Gastrocnemius medialis (tissue), 4 donors: ENCODE results near the gene BICD1. TPM values are rescaled to one million over a fixed set of nuclear protein-coding genes. Genes with fewer than 3 reads are reported as not detected.

ENCODE experiments used
- ATAC-seq, 2 donors: fragments of 150-250 bp; one replicate each; pipeline ENCODE4 v1.9.1; 2016
- DNase-seq, 2 donors: peaks; one replicate each; pipeline ENCODE4 v3.0.0-alpha.2; 2019
- H3K27ac ChIP-seq, 4 donors: fragments of 200-600 bp; sonication (generic); 1 replicate in 1 of 4; 2 replicates in 3 of 4; pipeline ENCODE4 v1.5.1; 2016 to 2018; ENCODE audit warnings: mild to moderate bottlenecking in 2 of 4, moderate library complexity in 1 of 4
- H3K27me3 ChIP-seq, 3 donors: fragments of 200-600 bp; sonication (generic) in 2 of 3; 1 replicate in 1 of 3; 2 replicates in 2 of 3; pipeline versions ENCODE4 v1.5.1 to v1.6.0; 2016 to 2019; ENCODE audit warnings: mild to moderate bottlenecking in 1 of 3, moderate library complexity in 1 of 3
- H3K36me3 ChIP-seq, 2 donors: fragments of 200-600 bp; sonication (generic) in 1 of 2; one replicate each; pipeline ENCODE4 v1.5.1; 2017 to 2018
- H3K4me1 ChIP-seq, 2 donors: fragments of 200-600 bp; sonication (generic) in 1 of 2; one replicate each; pipeline ENCODE4 v1.5.1; 2016 to 2017; ENCODE audit warnings: mild to moderate bottlenecking in 2 of 2
- H3K4me3 ChIP-seq, 4 donors: fragments of 200-600 bp; sonication (generic) in 3 of 4; 1 replicate in 1 of 4; 2 replicates in 3 of 4; pipeline ENCODE4 v1.5.1; 2016 to 2019; ENCODE audit warnings: mild to moderate bottlenecking in 2 of 4
- H3K9me3 ChIP-seq, 3 donors: fragments of 200-600 bp; sonication (generic) in 2 of 3; 1 replicate in 1 of 3; 2 replicates in 2 of 3; pipeline ENCODE4 v1.5.1; 2016 to 2019
- POLR2A ChIP-seq, 2 donors: fragments of 450-650 bp; IDR thresholded peaks; one replicate each; pipeline ENCODE4 v1.6.1; 2017; ENCODE audit warnings: antibody characterized with exemption in 2 of 2, mild to moderate bottlenecking in 2 of 2, moderate library complexity in 2 of 2
- in situ Hi-C, 4 donors: fragments of 200-750 bp; cut with MboI; loops; one replicate each; pipeline versions ENCODE4 v1.15.0 to v1.8.0; 2017; ENCODE audit warnings: low sequenced_read_pairs in 4 of 4
- intact Hi-C: fragments of 100-400 bp; cut with DNase I; formaldehyde crosslinking; loops from one replicate; pipeline ENCODE4 v1.15.1; 2023; ENCODE audit warnings: low total_unique reads
- total RNA-seq, 4 donors: library from RNA; depleted of rRNA; stranded (reverse); fragments of >200 nt; gene quantifications; one replicate each; pipeline versions ENCODE4 v1.1.0 to v1.2.3, GENCODE V29; 2016
- TF ChIP-seq, protein P1 (sequence below), 5 experiments: fragments of 450-650 bp in 3 of 5; fragments of 200-600 bp in 2 of 5; sonication (generic) in 2 of 5; IDR thresholded peaks in 4 of 5; conservative IDR thresholded peaks in 1 of 5; 1 replicate in 4 of 5; 2 replicates in 1 of 5; pipeline ENCODE4 v1.5.1; 2016 to 2019; ENCODE audit warnings: antibody characterized with exemption in 5 of 5, mild to moderate bottlenecking in 3 of 5, moderate library complexity in 3 of 5

The BICD1 gene
- total RNA-seq, 4 donors from 2014 or later: 1.4 to 2.3 (median 2.0) TPM

DNA sequence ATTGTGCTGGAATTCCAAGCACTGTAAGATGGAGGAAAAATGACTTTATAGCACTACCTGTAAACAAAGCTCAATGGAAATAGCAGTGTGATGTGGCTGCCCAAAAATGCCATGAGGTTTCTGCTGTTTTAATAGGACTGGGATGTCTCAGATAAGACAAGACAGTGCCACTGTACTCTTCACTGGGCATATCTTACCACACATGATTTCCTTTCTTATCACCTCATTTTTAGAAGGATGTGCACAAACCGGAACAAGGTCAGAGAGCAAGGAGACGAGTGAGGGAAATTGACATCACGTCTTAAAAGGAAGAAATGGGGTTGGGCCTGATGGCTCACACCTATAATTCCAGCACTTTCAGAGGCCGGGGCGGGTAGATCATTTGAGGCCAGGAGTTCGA lies 254.3 kb downstream of the BICD1 start:
- Histone ChIP-seq H3K9me3 (no peaks in the 10 kb centered on the region), H3K4me1 (no peaks in the 10 kb centered on the region), H3K27ac (no peak overlapping the region), H3K4me3 (no peak overlapping the region), H3K27me3 (no peaks in the 10 kb centered on the region), H3K36me3 (no peaks in the 10 kb centered on the region)
- TF ChIP-seq, protein P1, sequence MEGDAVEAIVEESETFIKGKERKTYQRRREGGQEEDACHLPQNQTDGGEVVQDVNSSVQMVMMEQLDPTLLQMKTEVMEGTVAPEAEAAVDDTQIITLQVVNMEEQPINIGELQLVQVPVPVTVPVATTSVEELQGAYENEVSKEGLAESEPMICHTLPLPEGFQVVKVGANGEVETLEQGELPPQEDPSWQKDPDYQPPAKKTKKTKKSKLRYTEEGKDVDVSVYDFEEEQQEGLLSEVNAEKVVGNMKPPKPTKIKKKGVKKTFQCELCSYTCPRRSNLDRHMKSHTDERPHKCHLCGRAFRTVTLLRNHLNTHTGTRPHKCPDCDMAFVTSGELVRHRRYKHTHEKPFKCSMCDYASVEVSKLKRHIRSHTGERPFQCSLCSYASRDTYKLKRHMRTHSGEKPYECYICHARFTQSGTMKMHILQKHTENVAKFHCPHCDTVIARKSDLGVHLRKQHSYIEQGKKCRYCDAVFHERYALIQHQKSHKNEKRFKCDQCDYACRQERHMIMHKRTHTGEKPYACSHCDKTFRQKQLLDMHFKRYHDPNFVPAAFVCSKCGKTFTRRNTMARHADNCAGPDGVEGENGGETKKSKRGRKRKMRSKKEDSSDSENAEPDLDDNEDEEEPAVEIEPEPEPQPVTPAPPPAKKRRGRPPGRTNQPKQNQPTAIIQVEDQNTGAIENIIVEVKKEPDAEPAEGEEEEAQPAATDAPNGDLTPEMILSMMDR (IDR thresholded peaks at IDR 0.05 in 4 of 5, conservative IDR thresholded peaks at IDR 0.05 in 1 of 5): no peak
- no peak for TF ChIP-seq POLR2A (IDR thresholded peaks at IDR 0.05)
- no peak for ATAC-seq
- in situ Hi-C loops (loop anchor here in 2 of 4 donors (10.0 to 25.0 kb wide), 2 partner anchors 94 to 1651 kb away; partner anchors contain the start of gene ALG10 (in 1 of the 2)), intact Hi-C loops (loop anchor here (10.0 kb wide), 1 partner anchor 94 kb away; no protein-coding TSS in a partner anchor)
- no peak for DNase-seq

DNA sequence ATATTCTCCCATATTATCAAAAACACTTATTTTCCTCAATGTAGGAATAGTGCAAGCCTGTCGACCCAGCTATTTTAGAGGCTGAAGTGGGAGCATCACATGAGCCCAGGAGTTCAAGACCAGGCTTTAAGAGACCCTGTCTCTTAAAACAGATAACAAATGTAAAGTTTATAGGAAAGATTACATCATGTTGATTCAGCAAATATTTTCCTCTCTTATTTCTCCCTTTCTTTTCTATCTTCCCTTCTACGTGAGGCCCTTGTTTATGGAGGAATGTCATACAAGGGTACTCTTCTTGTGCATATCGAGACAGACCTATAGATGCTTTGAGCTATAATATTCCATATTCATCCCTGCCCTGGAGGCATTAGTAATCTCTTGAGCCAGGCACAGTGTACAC lies 256.2 kb downstream of the BICD1 start:
- H3K27ac ChIP-seq: no peak overlapping the region
- in situ Hi-C loops: loop anchor here in 2 of 4 donors (10.0 to 25.0 kb wide), 2 partner anchors 92 to 1649 kb away; partner anchors contain the start of gene ALG10 (in 1 of the 2)
- ATAC-seq (no peak), DNase-seq (no peak)
- intact Hi-C loops: loop anchor here (10.0 kb wide), 1 partner anchor 92 kb away; no protein-coding TSS in a partner anchor
- no peaks in the 10 kb centered on the region for H3K9me3 ChIP-seq
- no peak for TF ChIP-seq POLR2A (IDR thresholded peaks at IDR 0.05)
- TF ChIP-seq, protein P1 (IDR thresholded peaks at IDR 0.05 in 4 of 5, conservative IDR thresholded peaks at IDR 0.05 in 1 of 5): no peak
- no peak overlapping the region for H3K4me3 ChIP-seq
- H3K27me3 ChIP-seq: no peaks in the 10 kb centered on the region
- no peaks in the 10 kb centered on the region for H3K4me1 ChIP-seq
- no peaks in the 10 kb centered on the region for H3K36me3 ChIP-seq

DNA sequence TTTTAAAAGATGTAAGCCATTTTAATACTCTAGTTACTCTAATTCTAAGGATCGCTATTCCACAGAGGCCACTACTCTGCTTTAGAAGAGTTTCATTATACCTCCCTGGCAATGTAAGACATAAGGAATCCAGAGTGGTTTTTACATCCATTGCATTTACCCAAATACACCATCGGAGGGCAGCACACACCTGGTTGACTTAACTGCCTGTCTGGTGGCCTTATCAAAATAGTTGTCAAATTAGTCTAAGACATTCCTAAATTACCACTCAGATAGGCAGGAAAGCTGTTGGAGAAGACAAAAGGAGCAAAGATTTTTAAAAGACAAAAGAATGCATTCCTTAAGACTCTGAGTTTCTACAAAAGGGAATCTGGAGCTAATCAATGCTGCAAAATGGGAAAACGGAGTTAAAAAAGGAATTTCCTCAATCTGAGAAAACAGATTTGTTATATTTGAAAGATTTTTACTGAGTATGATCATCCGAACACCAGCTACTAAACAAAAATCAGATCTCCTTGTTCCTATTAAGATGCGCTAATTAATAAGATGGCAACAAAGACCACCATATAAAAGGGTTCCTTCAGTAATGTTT lies 258.9 kb downstream of the BICD1 start:
- no peak for TF ChIP-seq POLR2A (IDR thresholded peaks at IDR 0.05)
- TF ChIP-seq, protein P1 (IDR thresholded peaks at IDR 0.05 in 4 of 5, conservative IDR thresholded peaks at IDR 0.05 in 1 of 5): peak; percentile 50 to 86 (median 71)
- in situ Hi-C loops (loop anchor here in 3 of 4 donors (5.0 to 25.0 kb wide), 5 partner anchors 87 to 1647 kb away; partner anchors contain the start of gene ALG10 (in 1 of the 3)), intact Hi-C loops (loop anchor here (1.0 to 10.0 kb wide), 3 partner anchors 37 to 307 kb away; no protein-coding TSS in a partner anchor)
- Histone ChIP-seq H3K4me3 (no peak overlapping the region), H3K4me1 (no peaks in the 10 kb centered on the region), H3K36me3 (no peaks in the 10 kb centered on the region), H3K27me3 (no peaks in the 10 kb centered on the region), H3K9me3 (no peaks in the 10 kb centered on the region), H3K27ac (no peak overlapping the region)
- DNase-seq: peak; percentile 4 to 23
- peak in 1 of 2 donors; percentile 68 for ATAC-seq

DNA sequence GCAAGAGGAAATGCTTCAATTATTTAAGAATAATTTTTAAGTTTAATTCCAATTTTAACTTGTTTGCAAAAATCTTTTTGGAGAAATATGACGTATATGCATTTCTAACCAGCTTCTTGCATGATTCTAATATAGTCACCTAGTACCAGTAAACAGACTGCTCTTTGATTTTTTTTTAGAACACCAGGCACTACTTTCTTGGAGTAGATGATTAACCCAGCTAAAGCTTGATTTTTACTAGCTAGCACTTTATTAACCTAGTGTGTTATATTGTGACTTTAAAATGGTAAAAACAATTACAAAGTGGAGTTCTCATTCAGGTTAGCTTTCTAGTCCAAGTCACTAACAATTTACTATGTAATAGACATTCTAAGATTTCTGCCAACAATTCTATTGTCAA lies 260.1 kb downstream of the BICD1 start:
- no peaks in the 10 kb centered on the region for H3K4me1 ChIP-seq
- H3K27ac ChIP-seq: no peak overlapping the region
- H3K36me3 ChIP-seq: no peaks in the 10 kb centered on the region
- ATAC-seq: no peak
- no peak for DNase-seq
- H3K27me3 ChIP-seq: no peaks in the 10 kb centered on the region
- in situ Hi-C loops (loop anchor here in 3 of 4 donors (5.0 to 25.0 kb wide), 5 partner anchors 86 to 1646 kb away; partner anchors contain the start of gene ALG10 (in 1 of the 3)), intact Hi-C loops (loop anchor here (5.0 to 10.0 kb wide), 2 partner anchors 36 to 88 kb away; no protein-coding TSS in a partner anchor)
- TF ChIP-seq, protein P1 (IDR thresholded peaks at IDR 0.05 in 4 of 5, conservative IDR thresholded peaks at IDR 0.05 in 1 of 5): no peak
- TF ChIP-seq POLR2A (IDR thresholded peaks at IDR 0.05): no peak
- H3K9me3 ChIP-seq: no peaks in the 10 kb centered on the region
- H3K4me3 ChIP-seq: no peak overlapping the region
